GM10248 (cell line): ENCODE results near the gene CROCC2.

Experiments used
- CTCF ChIA-PET: fragments of 300-600 bp; sonication (Branson Sonifier 250); formaldehyde crosslinking; extraction: SDS; loops from one replicate; lab custom pipeline; 2021; ENCODE audit warnings: antibody characterized with exemption; lab: Yijun Ruan, JAX
- POLR2A ChIA-PET: fragments of 350-650 bp; sonication (Branson Sonifier 250); formaldehyde crosslinking; extraction: SDS; loops from one replicate; lab custom pipeline; 2020; ENCODE audit warnings: antibody characterized with exemption; lab: Yijun Ruan, JAX
- DNase-seq: peaks from one replicate; pipeline ENCODE4 v3.0.0; 2012; ENCODE audit errors: extremely low spot score
- CTCF ChIP-seq: IDR thresholded peaks from 2 replicates; pipeline ENCODE4 v1.5.1; 2012; ENCODE audit warnings: mild to moderate bottlenecking, low read depth; ENCODE audit errors: extremely low read depth, missing control alignments, control extremely low read depth

The CROCC2 gene

GRCh38 chr2:241006412-241006811 is 100.3 kb downstream of the CROCC2 start:
- ChIA-PET CTCF (interaction anchor here (1.1 to 1.2 kb wide), 2 partner anchors 19 to 23 kb away, joined by 3 read pairs; no protein-coding TSS in a partner anchor), POLR2A (no interaction called here)
- TF ChIP-seq CTCF = no peak
- DNase-seq = no peak

- CTCF ChIA-PET = interaction anchor here (1.2 kb wide), 1 partner anchor 23 kb away, joined by 3 read pairs; no protein-coding TSS in a partner anchor
Measured at GRCh38 chr2:241007111-241007510, 101.0 kb downstream of the CROCC2 start.

GRCh38 chr2:241007880-241008710 is 102.0 kb downstream of the CROCC2 start:
- no peak for TF ChIP-seq CTCF
- CTCF ChIA-PET = interaction anchor here (1.5 kb wide), 1 partner anchor 14 kb away, joined by 3 read pairs; no protein-coding TSS in a partner anchor
- POLR2A ChIA-PET = no interaction called here
- DNase-seq = no peak

More at GRCh38 chr2:241007111-241007510, 101.0 kb downstream of the CROCC2 start:
- no peak for DNase-seq
- POLR2A ChIA-PET = no interaction called here
- no peak for TF ChIP-seq CTCF

GRCh38 chr2:241008711-241009121 is 102.6 kb downstream of the CROCC2 start:
- TF ChIP-seq CTCF = no peak
- CTCF ChIA-PET = interaction anchor here (1.0 to 1.5 kb wide), 2 partner anchors 14 to 25 kb away, joined by 3 to 4 read pairs; no protein-coding TSS in a partner anchor
- POLR2A ChIA-PET = no interaction called here
- DNase-seq = no peak

- ChIA-PET CTCF (interaction anchor here (1.0 to 1.5 kb wide), 2 partner anchors 13 to 26 kb away, joined by 3 to 4 read pairs; no protein-coding TSS in a partner anchor), POLR2A (no interaction called here)
Measured at GRCh38 chr2:241009191-241009590, 103.1 kb downstream of the CROCC2 start.

More at GRCh38 chr2:241009191-241009590, 103.1 kb downstream of the CROCC2 start:
- no peak for TF ChIP-seq CTCF
- DNase-seq = no peak
